CD4-positive, alpha-beta T cell (primary cell): ENCODE results near the gene ADCK2. TPM values are rescaled to one million over a fixed set of nuclear protein-coding genes. Genes with fewer than 3 reads are reported as not detected.

Source experiments
- ATAC-seq: fragments of 200-7000 bp; cut with Tn5 transposase; one replicate; pipeline ENCODE4 v1.10.0; 2022; ENCODE audit warnings: mild to moderate bottlenecking; ENCODE audit not compliant: poor library complexity
- CTCF ChIA-PET: fragments of 350-600 bp; sonication (Branson Sonifier 250); formaldehyde crosslinking; loops from one replicate; lab custom pipeline; 2021; ENCODE audit warnings: antibody characterized with exemption, inconsistent platforms; lab: Charles Lee
- POLR2A ChIA-PET: fragments of 350-600 bp; sonication (Branson Sonifier 250); formaldehyde crosslinking; loops from one replicate; lab custom pipeline; 2021; ENCODE audit warnings: antibody characterized with exemption, inconsistent platforms; lab: Charles Lee
- DNase-seq, 14 experiments: peaks; one replicate each; pipeline ENCODE4 v3.0.0-alpha.2; 2013 to 2020; ENCODE audit warnings: mixed read lengths in 2 of 14
- H3K27ac ChIP-seq, 2 donors: one replicate each; pipeline versions ENCODE4 v1.5.1 to v1.7.0; 2013; ENCODE audit warnings: low read length in 2 of 2, low read depth in 1 of 2, mild to moderate bottlenecking in 1 of 2
- H3K27me3 ChIP-seq, 2 experiments: 1 replicate in 1 of 2; 2 replicates in 1 of 2; pipeline versions ENCODE4 v1.6.1 to v1.7.0; 2013; ENCODE audit warnings: low read length in 2 of 2, control low read depth in 1 of 2, mild to moderate bottlenecking in 1 of 2, moderate library complexity in 1 of 2; ENCODE audit not compliant: insufficient read depth in 2 of 2, control insufficient read depth in 1 of 2
- H3K36me3 ChIP-seq: one replicate; pipeline ENCODE4 v1.6.1; 2013; ENCODE audit warnings: low read length, control low read depth; ENCODE audit not compliant: insufficient read depth
- H3K4me1 ChIP-seq: one replicate; pipeline ENCODE4 v1.6.1; 2013; ENCODE audit warnings: low read length, control low read depth; ENCODE audit not compliant: insufficient read depth
- H3K4me3 ChIP-seq: one replicate; pipeline ENCODE4 v1.5.1; 2013; ENCODE audit warnings: mild to moderate bottlenecking, low read length, moderate library complexity
- H3K9me3 ChIP-seq, 2 experiments: 1 replicate in 1 of 2; 2 replicates in 1 of 2; pipeline versions ENCODE4 v1.6.1 to v1.7.0; 2013; ENCODE audit warnings: low read length in 2 of 2, mild to moderate bottlenecking in 2 of 2, control low read depth in 1 of 2, moderate library complexity in 1 of 2; ENCODE audit not compliant: control insufficient read depth in 1 of 2, insufficient read depth in 1 of 2
- H3K27ac Mint-ChIP-seq: one replicate; pipeline ENCODE4 v1.8.0; 2020; ENCODE audit warnings: mixed read lengths
- H3K27me3 Mint-ChIP-seq: one replicate; pipeline ENCODE4 v1.8.0; 2021; ENCODE audit warnings: mixed read lengths
- H3K36me3 Mint-ChIP-seq: one replicate; pipeline ENCODE4 v1.8.0; 2021; ENCODE audit warnings: low read depth, mixed read lengths
- H3K4me1 Mint-ChIP-seq: one replicate; pipeline ENCODE4 v1.8.0; 2021; ENCODE audit warnings: low read depth, mixed read lengths
- H3K4me3 Mint-ChIP-seq: one replicate; pipeline ENCODE4 v1.8.0; 2020; ENCODE audit warnings: mild to moderate bottlenecking, mixed read lengths
- H3K9me3 Mint-ChIP-seq: one replicate; pipeline ENCODE4 v1.8.0; 2020; ENCODE audit warnings: mixed read lengths
- CTCF ChIP-seq: fragments of 200-600 bp; IDR thresholded peaks from one replicate; pipeline ENCODE4 v1.8.0; 2022; ENCODE audit warnings: antibody characterized with exemption, mild to moderate bottlenecking
- intact Hi-C, 2 experiments: fragments of 100-400 bp; cut with DNase I in 1 of 2; cut with micrococcal nuclease in 1 of 2; formaldehyde crosslinking; loops; one replicate each; pipeline versions ENCODE4 v1.15.1 to v1.9.0; 2023 to 2025; cut with DNase I, micrococcal nuclease
- total RNA-seq, 174 experiments: library from RNA in 2 of 174; stranded (reverse) in 2 of 174; gene quantifications; one replicate each; pipeline ENCODE4 v1.2.3 and lab custom pipeline; 2021 to 2026

The ADCK2 gene
- total RNA-seq, 2 experiments from 2014 or later: 14.8 to 15.7 TPM

- ATAC-seq (no peak), DNase-seq (no peak)
- H3K36me3 ChIP-seq: peaks cover 13% of the 10 kb centered on the region
- CTCF ChIA-PET: no interaction called here
- Mint-ChIP-seq H3K4me3 (peak overlapping the region; percentile 100), H3K4me1 (peaks cover 38% of the 10 kb centered on the region), H3K9me3 (no peaks in the 10 kb centered on the region), H3K27me3 (no peaks in the 10 kb centered on the region), H3K36me3 (peaks cover 44% of the 10 kb centered on the region), H3K27ac (peak overlapping the region; percentile 100)
- POLR2A ChIA-PET: interaction anchor here (1.4 to 1.5 kb wide), 2 partner anchors 23 to 27 kb away, joined by 10 to 13 read pairs; partner anchors contain the start of gene ADCK2
- H3K27ac ChIP-seq: peak overlapping the region in 1 of 2 donors; percentile 96
- H3K4me3 ChIP-seq: no peak overlapping the region
- H3K4me1 ChIP-seq: peaks cover 33% of the 10 kb centered on the region
- no peaks in the 10 kb centered on the region for H3K9me3 ChIP-seq
- no peaks in the 10 kb centered on the region for H3K27me3 ChIP-seq
- TF ChIP-seq CTCF: no peak
- intact Hi-C loops: loop anchor here in 1 of 2 experiments (5.0 to 10.0 kb wide), 3 partner anchors 227 to 1039 kb away; partner anchors contain the start of genes BRAF, KDM7A and SSBP1
Observed at GRCh38 chr7:140695381-140695780, 22.6 kb downstream of the ADCK2 start.

- POLR2A ChIA-PET: interaction anchor here (0.7 to 1.6 kb wide), 8 partner anchors 10 to 319 kb away, joined by 3 to 13 read pairs (median 4); partner anchors contain the start of genes ADCK2, MKRN1 and MRPS33
- Mint-ChIP-seq H3K27ac (peak overlapping the region; percentile 100), H3K36me3 (peaks cover 38% of the 10 kb centered on the region), H3K9me3 (no peaks in the 10 kb centered on the region), H3K4me3 (peak overlapping the region; percentile 100), H3K4me1 (peaks cover 38% of the 10 kb centered on the region), H3K27me3 (no peaks in the 10 kb centered on the region)
- no peaks in the 10 kb centered on the region for H3K27me3 ChIP-seq
- peaks cover 11% of the 10 kb centered on the region for H3K36me3 ChIP-seq
- ATAC-seq (peak; percentile 87), DNase-seq (peak; percentile 85 to 97 (median 94))
- CTCF ChIA-PET: interaction anchor here (0.7 to 1.0 kb wide), 2 partner anchors 319 to 1336 kb away, joined by 3 read pairs; partner anchors contain the start of genes LUC7L2 and MRPS33
- intact Hi-C loops: loop anchor here (1.0 to 10.0 kb wide), 4 partner anchors 23 to 1039 kb away; partner anchors contain the start of genes BRAF (in 1 of the 2), KDM7A (in 1 of the 2) and SSBP1 (in 1 of the 2)
- H3K4me1 ChIP-seq: peaks cover 33% of the 10 kb centered on the region
- TF ChIP-seq CTCF: no peak
- H3K27ac ChIP-seq: peak overlapping the region; percentile 91 to 96
- no peaks in the 10 kb centered on the region for H3K9me3 ChIP-seq
- H3K4me3 ChIP-seq: peak overlapping the region; percentile 97
Observed at GRCh38 chr7:140696024-140696679, 23.4 kb downstream of the ADCK2 start.

GRCh38 chr7:140696680-140697446 lies 24.1 kb downstream of the ADCK2 start, which contains the start of gene NDUFB2:
Gene NDUFB2, plus strand, starts transcription at chr7:140696708. Its CDS starts 37 bp downstream, at chr7:140696745.
- peaks cover 33% of the 10 kb centered on the region for H3K4me1 ChIP-seq
- H3K27me3 Mint-ChIP-seq: no peaks in the 10 kb centered on the region
- CTCF ChIA-PET: interaction anchor here (0.7 to 1.0 kb wide), 2 partner anchors 318 to 1337 kb away, joined by 3 read pairs; partner anchors contain the start of genes LUC7L2 and MRPS33

More at GRCh38 chr7:140696680-140697446, 24.1 kb downstream of the ADCK2 start, which contains the start of gene NDUFB2:
- Histone ChIP-seq H3K27me3 (no peaks in the 10 kb centered on the region), H3K36me3 (peaks cover 6% of the 10 kb centered on the region), H3K9me3 (no peaks in the 10 kb centered on the region), H3K27ac (peak within 1 kb of the TSS; percentile 91 to 96), H3K4me3 (peak within 1 kb of the TSS; percentile 97)
- H3K9me3 Mint-ChIP-seq: no peaks in the 10 kb centered on the region
- peaks cover 31% of the 10 kb centered on the region for H3K36me3 Mint-ChIP-seq
- H3K4me3 Mint-ChIP-seq: peak within 1 kb of the TSS; percentile 100
- POLR2A ChIA-PET: interaction anchor here (0.7 to 1.6 kb wide), 9 partner anchors 11 to 318 kb away, joined by 3 to 13 read pairs (median 5); partner anchors contain the start of genes ADCK2, MKRN1 and MRPS33
- TF ChIP-seq CTCF: no peak
- peaks cover 38% of the 10 kb centered on the region for H3K4me1 Mint-ChIP-seq
- intact Hi-C loops: loop anchor here (1.0 to 10.0 kb wide), 4 partner anchors 24 to 1038 kb away; partner anchors contain the start of genes BRAF (in 1 of the 2), KDM7A (in 1 of the 2) and SSBP1 (in 1 of the 2)
- peak within 1 kb of the TSS; percentile 100 for H3K27ac Mint-ChIP-seq
- DNase-seq: peak; percentile 43 to 86 (median 58)
- ATAC-seq: peak; percentile 75
